A172 (cell line): ENCODE results near the gene AIG1. TPM values are rescaled to one million over a fixed set of nuclear protein-coding genes. Genes with fewer than 3 reads are reported as not detected.
A peak's percentile ranks its signal among the peaks of the same experiment; 100 is the strongest.
"Not testable (repeated sequence)": the region's sequence is repeated elsewhere in the genome, so short reads cannot be mapped to it uniquely, and the experiment has no call there.

ENCODE experiments used
- DNase-seq: peaks from one replicate; pipeline ENCODE4 v3.0.0-alpha.2; 2015; ENCODE audit warnings: low spot score
- total RNA-seq: library from RNA; depleted of rRNA; stranded (reverse); fragments of >200 nt; shearing (Covaris generic); gene quantifications from 2 replicates; pipeline ENCODE4 v1.2.3, GENCODE V29; 2014

AIG1 gene
- total RNA-seq, 1 experiment from 2014 or later, result 73.0 TPM

- peak; percentile 45 for DNase-seq
These were observed 1.7 kb upstream of the AIG1 start for GRCh38 chr6:143058987-143059386.

DNA sequence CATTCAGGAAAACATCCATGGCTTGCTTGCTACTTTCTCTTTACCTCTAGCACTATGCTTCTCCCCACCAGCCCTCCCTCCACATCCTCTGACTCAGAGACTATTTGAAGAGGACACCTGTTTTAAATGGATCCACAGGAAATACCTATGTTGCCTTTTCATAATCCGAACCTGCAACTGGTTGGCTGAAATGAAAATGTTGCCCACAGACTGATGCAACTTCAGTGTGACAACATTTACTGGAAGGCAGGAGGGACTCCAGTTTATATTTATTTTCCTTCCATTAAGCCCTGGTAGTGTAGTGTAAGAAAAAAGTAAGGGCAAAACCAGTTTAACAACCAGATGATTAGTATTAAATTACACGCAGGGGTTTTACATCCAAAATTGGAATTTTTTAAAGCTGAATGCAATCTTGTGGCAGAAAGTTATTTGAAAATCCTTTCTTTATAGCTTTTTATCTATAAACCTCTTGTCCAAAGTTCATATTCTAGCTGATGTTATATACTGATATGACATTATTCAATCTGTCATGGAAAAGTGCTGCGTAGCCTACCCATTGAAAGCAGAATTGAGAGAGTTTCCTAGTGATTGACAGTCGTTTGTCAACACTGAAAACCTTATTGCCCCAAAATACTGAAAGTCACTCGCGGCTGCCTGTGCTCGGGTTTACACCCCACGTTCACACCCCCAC is 881 bp upstream of the AIG1 start:
- peak; percentile 76 for DNase-seq

GRCh38 chr6:143060354-143060805 is 309 bp upstream of the AIG1 start:
- DNase-seq, result peak; percentile 74

DNA sequence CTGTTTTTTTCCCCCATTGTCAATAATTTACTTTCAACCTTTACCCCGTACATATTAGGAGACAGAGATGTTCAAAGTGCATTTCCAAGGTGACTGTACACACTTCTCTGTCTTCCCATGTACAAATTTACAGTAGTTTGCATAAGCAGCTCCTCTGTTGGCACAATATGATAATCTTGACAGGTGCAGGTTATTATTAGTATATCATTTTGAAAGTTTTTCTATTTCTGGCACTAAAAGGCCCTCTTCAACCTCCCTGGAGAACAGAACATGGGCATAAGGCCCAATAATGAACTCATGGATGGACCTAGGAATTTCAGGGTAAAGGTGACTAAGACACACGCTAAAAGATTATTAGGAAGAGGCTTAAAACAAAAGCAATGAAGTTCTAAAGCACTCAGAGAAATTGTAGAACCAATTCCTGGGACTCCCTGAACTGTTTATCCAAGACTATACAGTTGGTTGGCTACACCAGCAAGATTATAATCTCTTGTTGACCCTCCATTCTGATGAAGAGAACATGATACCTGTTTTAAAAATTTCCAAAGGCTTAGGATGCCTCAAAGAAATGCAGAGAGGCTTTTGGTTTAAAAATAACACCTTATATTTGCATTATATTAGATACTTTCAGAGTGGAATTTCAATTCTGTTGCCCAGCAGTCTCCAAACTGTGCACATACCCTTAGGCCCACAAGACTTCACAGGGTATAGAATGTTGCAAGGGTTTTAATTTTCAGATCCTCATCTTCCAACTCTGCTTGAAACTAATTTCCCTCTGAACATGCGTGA is 1.1 kb downstream of the AIG1 start:
- no peak for DNase-seq

GRCh38 chr6:143062551-143062950 is 1.9 kb downstream of the AIG1 start:
- no peak for DNase-seq

DNA sequence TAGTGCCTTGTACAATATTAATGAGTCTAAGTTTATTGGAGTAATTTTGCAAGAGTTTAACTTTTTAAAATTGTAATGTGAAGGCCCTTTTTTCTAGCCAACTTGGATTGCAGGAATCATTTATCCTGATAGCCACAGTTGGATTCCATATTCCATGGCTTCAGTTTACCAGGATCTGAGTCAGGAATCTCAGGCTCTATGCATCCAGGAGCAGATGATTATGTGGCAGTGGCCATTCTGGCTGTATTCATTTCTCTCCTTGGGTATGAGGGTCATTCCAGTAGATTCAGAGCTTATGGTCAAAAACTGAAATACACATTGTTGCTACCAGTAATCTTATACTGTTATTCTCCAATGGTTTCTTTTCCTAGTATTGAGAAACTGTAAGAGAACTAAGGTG is 2.9 kb downstream of the AIG1 start:
- no peak for DNase-seq

GRCh38 chr6:143064271-143064670 is 3.6 kb downstream of the AIG1 start:
- no peak for DNase-seq

- peak; percentile 63 for DNase-seq
These were observed 4.4 kb downstream of the AIG1 start for GRCh38 chr6:143064951-143065683.

GRCh38 chr6:143068001-143068400 is 7.3 kb downstream of the AIG1 start:
- DNase-seq, result no peak

GRCh38 chr6:143074101-143074500 is 13.4 kb downstream of the AIG1 start:
- no peak for DNase-seq

DNA sequence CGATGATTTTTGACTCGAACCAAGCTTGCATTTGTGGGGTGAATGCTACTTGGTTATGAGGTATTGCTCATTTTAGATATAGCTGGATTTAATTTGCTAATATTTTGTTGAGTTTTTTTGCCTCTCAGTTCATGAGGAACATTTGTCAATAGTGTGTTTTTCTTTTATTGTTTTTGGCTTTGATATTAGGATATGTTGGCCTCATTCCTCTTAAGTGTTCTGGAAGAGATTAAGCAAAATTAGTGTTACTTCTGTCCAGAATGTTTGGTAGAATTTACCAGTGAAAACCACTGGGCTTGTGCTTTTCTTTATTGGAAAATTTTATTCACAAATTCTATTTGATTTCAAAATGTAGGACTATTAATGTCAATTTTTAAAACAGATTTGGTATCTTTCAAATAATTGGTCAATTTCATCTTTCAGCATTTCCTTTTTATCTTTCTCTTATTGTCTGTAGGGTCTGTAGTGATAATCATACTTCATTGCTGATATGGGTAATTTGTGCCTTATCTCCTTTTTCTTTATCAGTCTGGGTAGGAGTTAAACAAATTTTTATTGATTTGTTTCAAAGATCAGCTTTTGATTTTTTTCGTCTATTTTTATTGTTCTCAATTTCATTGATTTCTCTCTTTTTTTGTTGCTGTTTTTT is 14.1 kb downstream of the AIG1 start:
- no peak for DNase-seq

GRCh38 chr6:143078468-143079324 is 18.0 kb downstream of the AIG1 start:
- no peak for DNase-seq

DNA sequence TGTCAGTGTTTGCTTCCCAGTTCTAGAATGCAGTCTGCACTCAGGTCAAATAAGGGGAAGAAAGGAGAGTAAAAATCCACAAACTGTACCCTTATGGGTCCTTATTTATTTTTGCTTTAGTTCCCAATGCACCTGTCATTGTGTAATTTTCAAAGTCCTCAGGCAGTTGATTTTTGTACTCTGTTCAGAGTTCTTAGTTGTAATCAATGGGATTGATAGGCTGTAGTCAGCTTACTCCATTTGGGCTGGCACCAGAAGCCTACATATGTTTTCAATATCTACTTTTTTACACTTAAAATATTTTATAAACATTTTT is 18.6 kb downstream of the AIG1 start:
- no peak for DNase-seq

DNA sequence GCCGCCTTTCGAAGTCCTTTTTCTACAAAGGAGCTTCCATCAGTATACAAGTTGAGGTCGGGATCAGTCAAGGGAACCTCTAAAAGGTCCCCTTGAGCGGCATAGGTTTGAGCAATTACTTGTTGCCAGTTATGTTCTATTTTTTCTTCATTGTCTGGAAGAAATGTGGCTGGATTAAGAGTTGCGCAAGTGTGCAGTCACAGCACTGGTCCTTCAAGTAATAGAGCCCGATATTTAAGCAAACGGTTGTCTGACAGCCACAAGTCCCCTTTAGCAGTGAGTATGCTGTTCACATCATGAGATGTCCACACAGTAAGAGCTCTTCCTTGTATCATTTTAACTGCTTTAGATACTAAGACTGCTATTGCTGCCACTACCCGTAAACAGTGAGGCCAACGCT is 21.6 kb downstream of the AIG1 start:
- not testable (repeated sequence) for DNase-seq

GRCh38 chr6:143084019-143084418 is 23.3 kb downstream of the AIG1 start:
- not testable (repeated sequence) for DNase-seq

GRCh38 chr6:143087335-143087734 is 26.6 kb downstream of the AIG1 start:
- not testable (repeated sequence) for DNase-seq

GRCh38 chr6:143087856-143088255 is 27.2 kb downstream of the AIG1 start:
- peak; percentile 8 for DNase-seq

GRCh38 chr6:143090314-143091044 is 29.8 kb downstream of the AIG1 start:
- DNase-seq, result no peak

GRCh38 chr6:143092768-143093167 is 32.1 kb downstream of the AIG1 start:
- DNase-seq, result no peak

DNA sequence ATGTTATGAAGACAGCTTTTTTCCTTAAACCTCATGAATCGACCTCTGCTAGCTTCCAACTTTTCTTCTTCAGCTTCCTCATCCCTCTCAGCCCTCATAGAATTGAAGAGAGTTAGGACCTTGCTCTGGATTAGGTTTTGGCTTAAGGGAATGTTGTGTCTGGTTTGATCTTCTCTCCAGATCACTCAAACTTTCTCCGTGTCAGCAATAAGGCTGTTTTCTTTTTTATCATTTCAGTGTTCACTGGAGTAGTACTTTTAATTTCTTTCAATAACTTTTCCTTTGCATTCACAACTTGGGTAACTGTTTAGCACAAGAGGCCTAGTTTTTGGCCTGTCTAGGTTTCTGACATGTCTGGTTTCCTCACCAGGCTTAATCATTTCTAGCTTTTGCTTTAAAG is 32.6 kb downstream of the AIG1 start:
- no peak for DNase-seq

DNA sequence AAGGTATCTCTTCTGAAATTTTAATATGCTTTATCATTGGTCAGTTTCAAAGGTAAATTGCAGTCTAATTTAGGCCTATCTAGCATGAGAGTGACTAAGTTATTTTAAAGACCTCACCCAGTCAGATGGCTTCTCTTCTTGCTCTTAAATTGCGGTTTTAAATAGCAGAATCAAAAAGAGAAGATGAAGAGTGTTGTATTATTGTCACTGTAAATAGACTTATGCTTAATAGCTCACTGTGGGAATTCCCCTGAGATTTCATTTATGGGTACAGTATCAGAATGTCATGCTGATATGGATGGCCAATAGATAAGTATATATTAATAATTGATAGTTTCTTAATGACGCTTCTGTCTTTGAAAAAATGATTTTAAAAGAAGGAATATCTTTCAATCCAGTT is 35.7 kb downstream of the AIG1 start:
- DNase-seq, result no peak
